HG02588 (cell line): ENCODE measurements around the gene BCAR3.
"Not testable (repeated sequence)": the region's sequence is repeated elsewhere in the genome, so short reads cannot be mapped to it uniquely, and the experiment has no call there.

Experiments
- ATAC-seq: cut with Tn5 transposase; IDR thresholded peaks from one replicate; pipeline ENCODE4 v1.9.1; 2021; ENCODE audit warnings: mild to moderate bottlenecking, moderate library complexity; ENCODE audit not compliant: unreplicated experiment

Gene BCAR3

GRCh38 chr1:93670141-93670540 lies 11.5 kb downstream of the BCAR3 start:
- ATAC-seq, result no peak

GRCh38 chr1:93669369-93669768 lies 12.3 kb downstream of the BCAR3 start:
- no peak for ATAC-seq

GRCh38 chr1:93668951-93669350 lies 12.7 kb downstream of the BCAR3 start:
- ATAC-seq, result no peak

- no peak for ATAC-seq
These were observed 13.5 kb downstream of the BCAR3 start for GRCh38 chr1:93668121-93668520.

GRCh38 chr1:93667642-93668041 lies 14.0 kb downstream of the BCAR3 start:
- ATAC-seq, result no peak

- no peak for ATAC-seq
These were observed 14.8 kb downstream of the BCAR3 start for GRCh38 chr1:93666613-93667384.

GRCh38 chr1:93665015-93665414 lies 16.6 kb downstream of the BCAR3 start:
- ATAC-seq, result no peak

- ATAC-seq, result no peak
These were observed 18.4 kb downstream of the BCAR3 start for GRCh38 chr1:93663208-93663614.

GRCh38 chr1:93662481-93663207 lies 19.0 kb downstream of the BCAR3 start:
- no peak for ATAC-seq

- no peak for ATAC-seq
These were observed 19.7 kb downstream of the BCAR3 start for GRCh38 chr1:93661829-93662474.

GRCh38 chr1:93661341-93661740 lies 20.3 kb downstream of the BCAR3 start:
- not testable (repeated sequence) for ATAC-seq

GRCh38 chr1:93659822-93660503 lies 21.7 kb downstream of the BCAR3 start:
- ATAC-seq, result no peak

- ATAC-seq, result no peak
These were observed 23.4 kb downstream of the BCAR3 start for GRCh38 chr1:93658188-93658587.

- no peak for ATAC-seq
These were observed 25.1 kb downstream of the BCAR3 start for GRCh38 chr1:93656491-93656890.

- ATAC-seq, result no peak
These were observed 28.0 kb downstream of the BCAR3 start for GRCh38 chr1:93653656-93654055.

- no peak for ATAC-seq
These were observed 29.2 kb downstream of the BCAR3 start for GRCh38 chr1:93652323-93652949.

GRCh38 chr1:93651695-93652094 lies 29.9 kb downstream of the BCAR3 start:
- ATAC-seq, result no peak

GRCh38 chr1:93650159-93650558 lies 31.5 kb downstream of the BCAR3 start:
- ATAC-seq, result not testable (repeated sequence)

GRCh38 chr1:93649231-93649630 lies 32.4 kb downstream of the BCAR3 start:
- no peak for ATAC-seq

GRCh38 chr1:93648656-93649055 lies 33.0 kb downstream of the BCAR3 start:
- ATAC-seq, result no peak

- ATAC-seq, result no peak
These were observed 40.1 kb downstream of the BCAR3 start for GRCh38 chr1:93641527-93641926.
